ENCODE measurements around the gene SLX9.
A peak's percentile ranks its signal among the peaks of the same experiment; 100 is the strongest.

Gene SLX9

GRCh38 chr21:44970766-44971671 lies 31.2 kb downstream of the SLX9 start:
- H3K27ac ChIP-seq, result no peak overlapping the region

GRCh38 chr21:44971672-44971995 lies 31.8 kb downstream of the SLX9 start:
- TF ChIP-seq CTCF (IDR thresholded peaks at IDR 0.05) (no peak), ZFX (IDR thresholded peaks at IDR 0.05; ENCODE audit: borderline replicate concordance) (no peak)
- no peak overlapping the region for H3K27ac ChIP-seq

More at GRCh38 chr21:44970766-44971671, 31.2 kb downstream of the SLX9 start:
- no peak for TF ChIP-seq CTCF (IDR thresholded peaks at IDR 0.05)
- TF ChIP-seq ZFX (IDR thresholded peaks at IDR 0.05; ENCODE audit: borderline replicate concordance), result no peak

GRCh38 chr21:44972301-44972814 lies 32.5 kb downstream of the SLX9 start:
- TF ChIP-seq CTCF (IDR thresholded peaks at IDR 0.05), result peak; percentile 10; the same call in 1 of the 2 replicates
- TF ChIP-seq ZFX (IDR thresholded peaks at IDR 0.05; ENCODE audit: borderline replicate concordance), result no peak
- H3K27ac ChIP-seq, result no peak overlapping the region

- TF ChIP-seq CTCF (IDR thresholded peaks at IDR 0.05), result no peak
- TF ChIP-seq ZFX (IDR thresholded peaks at IDR 0.05; ENCODE audit: borderline replicate concordance), result no peak
- H3K27ac ChIP-seq, result no peak overlapping the region
Observed at GRCh38 chr21:44972821-44973220, 33.0 kb downstream of the SLX9 start.

GRCh38 chr21:44973598-44973997 lies 33.8 kb downstream of the SLX9 start:
- TF ChIP-seq CTCF (IDR thresholded peaks at IDR 0.05), result no peak
- no peak for TF ChIP-seq ZFX (IDR thresholded peaks at IDR 0.05; ENCODE audit: borderline replicate concordance)
- no peak overlapping the region for H3K27ac ChIP-seq

- H3K27ac ChIP-seq, result no peak overlapping the region
- TF ChIP-seq ZFX (IDR thresholded peaks at IDR 0.05; ENCODE audit: borderline replicate concordance) (no peak), CTCF (IDR thresholded peaks at IDR 0.05) (no peak)
Observed at GRCh38 chr21:44974676-44975075, 34.8 kb downstream of the SLX9 start.
